OCI-LY1 (cell line): ENCODE measurements around the gene DCTN1.

ENCODE experiments used
- H2AFZ ChIP-seq: fragments of 200-600 bp; sonication (generic), shearing (Covaris generic); 2 replicates; pipeline ENCODE4 v1.6.0; 2014; ENCODE audit warnings: antibody characterized with exemption, mild to moderate bottlenecking, low read length
- H3F3A ChIP-seq: fragments of 200-600 bp; sonication (generic), shearing (Covaris generic); 2 replicates; pipeline ENCODE4 v1.6.0; 2014; ENCODE audit warnings: mild to moderate bottlenecking, antibody characterized with exemption, low read length, moderate library complexity; ENCODE audit not compliant: insufficient read depth
- H3K27ac ChIP-seq: fragments of 200-600 bp; sonication (generic); 2 replicates; pipeline ENCODE4 v1.5.1; 2014; ENCODE audit warnings: low read length, mixed run types, mild to moderate bottlenecking, low read depth; ENCODE audit not compliant: poor library complexity, severe bottlenecking
- H3K27me3 ChIP-seq: fragments of 200-600 bp; sonication (generic); 2 replicates; pipeline ENCODE4 v1.6.0; 2014; ENCODE audit warnings: antibody characterized with exemption, mild to moderate bottlenecking, low read length, moderate library complexity; ENCODE audit not compliant: insufficient read depth
- H3K36me3 ChIP-seq: fragments of 200-600 bp; sonication (generic); 2 replicates; pipeline ENCODE4 v1.6.1; 2014; ENCODE audit warnings: mild to moderate bottlenecking, antibody characterized with exemption, low read length, moderate library complexity, mixed read lengths; ENCODE audit not compliant: insufficient read depth
- H3K4me1 ChIP-seq: fragments of 200-600 bp; sonication (generic); 2 replicates; pipeline ENCODE4 v1.5.1; 2014; ENCODE audit warnings: mild to moderate bottlenecking, low read length, moderate library complexity; ENCODE audit not compliant: insufficient read depth, severe bottlenecking
- H3K4me2 ChIP-seq: fragments of 200-600 bp; sonication (generic), shearing (Covaris generic); 2 replicates; pipeline ENCODE4 v1.6.1; 2014; ENCODE audit warnings: low read length
- H3K4me3 ChIP-seq: fragments of 200-600 bp; sonication (generic); 2 replicates; pipeline ENCODE4 v1.5.1; 2014; ENCODE audit warnings: low read length, low read depth, mild to moderate bottlenecking, mixed read lengths; ENCODE audit not compliant: poor library complexity, severe bottlenecking
- H3K79me2 ChIP-seq: fragments of 200-600 bp; shearing (Covaris generic); 2 replicates; pipeline ENCODE4 v1.6.1; 2016; ENCODE audit warnings: mixed run types, low read length, mixed read lengths; ENCODE audit not compliant: insufficient read depth
- H3K9ac ChIP-seq: fragments of 200-600 bp; sonication (generic), shearing (Covaris generic); 2 replicates; pipeline ENCODE4 v1.6.1; 2014; ENCODE audit warnings: mild to moderate bottlenecking, low read length, mixed read lengths
- H3K9me2 ChIP-seq: fragments of 200-600 bp; sonication (generic), shearing (Covaris generic); 2 replicates; pipeline ENCODE4 v1.6.1; 2014; ENCODE audit warnings: low read depth, mild to moderate bottlenecking, low read length, mixed read lengths
- H3K9me3 ChIP-seq: fragments of 200-600 bp; shearing (Covaris generic); 2 replicates; pipeline ENCODE4 v1.6.1; 2014; ENCODE audit warnings: low read length, mixed read lengths
- H4K20me1 ChIP-seq: fragments of 200-600 bp; sonication (generic), shearing (Covaris generic); 2 replicates; pipeline ENCODE4 v1.6.0; 2016; ENCODE audit warnings: mild to moderate bottlenecking, low read length; ENCODE audit not compliant: insufficient read depth
- EZH2 ChIP-seq: fragments of 200-600 bp; sonication (generic), shearing (Covaris generic); IDR thresholded peaks from 2 replicates; pipeline ENCODE4 v1.8.0; 2017; ENCODE audit warnings: borderline replicate concordance, mixed run types, mild to moderate bottlenecking, antibody characterized with exemption, low read length, moderate library complexity, mixed read lengths
- TF ChIP-seq, protein P1 (sequence below): fragments of 200-600 bp; sonication (generic), shearing (Covaris generic); IDR thresholded peaks from 2 replicates; pipeline ENCODE4 v1.5.1; 2017; ENCODE audit warnings: mild to moderate bottlenecking, antibody characterized with exemption, low read length, moderate library complexity, mixed read lengths

DCTN1 gene

DNA sequence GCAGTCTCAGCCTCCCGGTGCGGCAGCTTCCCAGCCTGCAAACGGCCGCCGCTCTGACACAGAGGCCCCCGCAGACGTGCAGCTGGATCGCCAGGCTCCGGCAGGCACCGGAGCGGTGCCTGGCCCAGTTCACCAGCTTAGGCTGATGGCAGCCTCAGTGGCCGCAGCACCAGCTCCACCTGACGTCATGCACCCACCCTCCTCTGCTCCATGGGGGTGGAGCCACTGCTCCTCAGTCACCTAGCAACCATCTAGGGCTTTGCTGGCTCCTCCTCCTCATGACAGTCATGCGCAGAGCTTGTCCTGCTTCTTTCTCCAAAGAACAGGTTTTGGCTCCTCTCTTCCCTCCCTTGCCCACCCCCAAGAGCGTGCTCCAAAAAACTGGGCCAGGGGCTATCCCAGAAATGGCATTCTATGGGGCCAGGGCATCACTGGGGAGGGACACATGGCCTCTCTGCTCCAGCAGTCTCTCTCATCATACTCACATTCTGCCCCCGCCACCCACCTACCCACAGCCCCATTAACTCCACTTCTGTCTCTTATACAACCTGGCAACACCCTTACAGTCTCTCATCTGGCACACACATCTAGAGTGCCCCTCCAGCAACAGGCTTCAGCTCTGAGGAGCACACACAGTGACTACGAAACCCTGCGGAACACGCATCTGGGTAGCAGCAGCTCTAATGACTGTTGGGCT, 5.5 kb downstream of the DCTN1 start:
- TF ChIP-seq EZH2 = no peak
- TF ChIP-seq, protein P1, sequence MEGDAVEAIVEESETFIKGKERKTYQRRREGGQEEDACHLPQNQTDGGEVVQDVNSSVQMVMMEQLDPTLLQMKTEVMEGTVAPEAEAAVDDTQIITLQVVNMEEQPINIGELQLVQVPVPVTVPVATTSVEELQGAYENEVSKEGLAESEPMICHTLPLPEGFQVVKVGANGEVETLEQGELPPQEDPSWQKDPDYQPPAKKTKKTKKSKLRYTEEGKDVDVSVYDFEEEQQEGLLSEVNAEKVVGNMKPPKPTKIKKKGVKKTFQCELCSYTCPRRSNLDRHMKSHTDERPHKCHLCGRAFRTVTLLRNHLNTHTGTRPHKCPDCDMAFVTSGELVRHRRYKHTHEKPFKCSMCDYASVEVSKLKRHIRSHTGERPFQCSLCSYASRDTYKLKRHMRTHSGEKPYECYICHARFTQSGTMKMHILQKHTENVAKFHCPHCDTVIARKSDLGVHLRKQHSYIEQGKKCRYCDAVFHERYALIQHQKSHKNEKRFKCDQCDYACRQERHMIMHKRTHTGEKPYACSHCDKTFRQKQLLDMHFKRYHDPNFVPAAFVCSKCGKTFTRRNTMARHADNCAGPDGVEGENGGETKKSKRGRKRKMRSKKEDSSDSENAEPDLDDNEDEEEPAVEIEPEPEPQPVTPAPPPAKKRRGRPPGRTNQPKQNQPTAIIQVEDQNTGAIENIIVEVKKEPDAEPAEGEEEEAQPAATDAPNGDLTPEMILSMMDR = no peak
- Histone ChIP-seq H3K79me2 (no peaks in the 10 kb centered on the region), H3K9me3 (no peaks in the 10 kb centered on the region), H3K36me3 (peaks cover 29% of the 10 kb centered on the region), H3K9ac (no peak overlapping the region), H4K20me1 (no peaks in the 10 kb centered on the region), H2AFZ (no peak overlapping the region), H3K4me3 (no peak overlapping the region), H3K9me2 (no peaks in the 10 kb centered on the region), H3K4me2 (no peak overlapping the region), H3K27me3 (no peaks in the 10 kb centered on the region), H3F3A (no peaks in the 10 kb centered on the region), H3K27ac (no peak overlapping the region), H3K4me1 (peaks cover 7% of the 10 kb centered on the region)

GRCh38 chr2:74373985-74374384, 6.1 kb downstream of the DCTN1 start:
- H3K9me2 ChIP-seq = no peaks in the 10 kb centered on the region
- H2AFZ ChIP-seq = no peak overlapping the region
- H3K4me1 ChIP-seq = peaks cover 6% of the 10 kb centered on the region
- H3K9ac ChIP-seq = no peak overlapping the region
- H3K4me3 ChIP-seq = no peak overlapping the region
- H3K9me3 ChIP-seq = no peaks in the 10 kb centered on the region
- H3K79me2 ChIP-seq = no peaks in the 10 kb centered on the region
- H3K4me2 ChIP-seq = no peak overlapping the region
- H3K27ac ChIP-seq = no peak overlapping the region
- peaks cover 33% of the 10 kb centered on the region for H3K36me3 ChIP-seq
- H3K27me3 ChIP-seq = no peaks in the 10 kb centered on the region
- H3F3A ChIP-seq = no peaks in the 10 kb centered on the region
- no peaks in the 10 kb centered on the region for H4K20me1 ChIP-seq
- TF ChIP-seq EZH2 = no peak
- TF ChIP-seq, protein P1 = no peak

DNA sequence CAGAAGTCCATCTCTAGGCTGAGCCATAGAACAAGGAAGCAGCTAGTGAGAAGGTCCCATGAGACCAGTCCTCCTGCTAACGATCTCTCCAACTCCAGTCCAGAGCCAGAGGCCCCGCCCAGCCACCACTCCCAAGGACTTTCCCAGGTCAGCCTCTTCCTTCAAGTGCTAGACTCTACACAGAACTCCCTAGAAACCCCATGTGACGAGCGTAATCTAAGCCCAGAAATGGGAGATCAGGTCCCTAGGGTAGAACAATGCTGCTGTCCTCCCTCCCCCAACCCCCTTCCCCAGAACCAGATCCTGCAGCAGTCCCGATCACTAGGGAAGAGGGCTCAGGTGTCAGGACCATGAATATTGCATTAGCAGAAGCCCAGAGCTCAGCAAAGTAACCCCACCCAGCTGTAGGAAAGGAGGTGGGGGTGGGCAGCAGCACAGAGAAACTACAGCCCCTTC, 6.9 kb downstream of the DCTN1 start:
- TF ChIP-seq, protein P1 = no peak
- no peak for TF ChIP-seq EZH2
- H3K9ac ChIP-seq = no peak overlapping the region
- no peak overlapping the region for H3K4me2 ChIP-seq
- H3K27me3 ChIP-seq = no peaks in the 10 kb centered on the region
- no peak overlapping the region for H2AFZ ChIP-seq
- H3K4me1 ChIP-seq = peaks cover 6% of the 10 kb centered on the region
- no peak overlapping the region for H3K27ac ChIP-seq
- no peaks in the 10 kb centered on the region for H4K20me1 ChIP-seq
- H3F3A ChIP-seq = no peaks in the 10 kb centered on the region
- no peaks in the 10 kb centered on the region for H3K79me2 ChIP-seq
- H3K36me3 ChIP-seq = peaks cover 40% of the 10 kb centered on the region
- H3K9me3 ChIP-seq = no peaks in the 10 kb centered on the region
- no peak overlapping the region for H3K4me3 ChIP-seq
- H3K9me2 ChIP-seq = no peaks in the 10 kb centered on the region
